ENCODE results near the gene GABRE.
"Not testable (repeated sequence)": the region's sequence is repeated elsewhere in the genome, so short reads cannot be mapped to it uniquely, and the experiment has no call there.

GABRE gene

GRCh38 chrX:151962034-151962433, 12.4 kb downstream of the GABRE start:
- DNase-seq: no peak

- no peak for DNase-seq
Observed at GRCh38 chrX:151958101-151958500, 16.4 kb downstream of the GABRE start.

GRCh38 chrX:151954730-151955129, 19.7 kb downstream of the GABRE start:
- no peak for DNase-seq

- DNase-seq: no peak
Observed at GRCh38 chrX:151938172-151938571, 36.3 kb downstream of the GABRE start.

GRCh38 chrX:151935358-151935757, 39.1 kb downstream of the GABRE start:
- no peak for DNase-seq

- DNase-seq: no peak
Observed at GRCh38 chrX:151929126-151929525, 45.4 kb downstream of the GABRE start.

- no peak for DNase-seq
Observed at GRCh38 chrX:151923648-151924047, 50.8 kb downstream of the GABRE start.

- no peak for DNase-seq
Observed at GRCh38 chrX:151922692-151923091, 51.8 kb downstream of the GABRE start.

GRCh38 chrX:151921866-151922265, 52.6 kb downstream of the GABRE start:
- no peak for DNase-seq

- DNase-seq: no peak
Observed at GRCh38 chrX:151921292-151921691, 53.2 kb downstream of the GABRE start.

- DNase-seq: no peak
Observed at GRCh38 chrX:151920530-151920929, 53.9 kb downstream of the GABRE start.

GRCh38 chrX:151920101-151920500, 54.4 kb downstream of the GABRE start:
- DNase-seq: no peak

GRCh38 chrX:151919610-151920009, 54.9 kb downstream of the GABRE start:
- no peak for DNase-seq

- DNase-seq: not testable (repeated sequence)
Observed at GRCh38 chrX:151918736-151919135, 55.7 kb downstream of the GABRE start.

- DNase-seq: no peak
Observed at GRCh38 chrX:151912780-151913179, 61.7 kb downstream of the GABRE start, which contains the start of gene MAGEA4. Gene MAGEA4 (plus strand): TSS chrX:151912889. CDS start chrX:151923665, 10,776 bp downstream.

- DNase-seq: no peak
Observed at GRCh38 chrX:151912221-151912620, 62.3 kb downstream of the GABRE start.

GRCh38 chrX:151904989-151905388, 69.5 kb downstream of the GABRE start:
- no peak for DNase-seq
